GM12878 (cell line): ENCODE results near the gene RPL7A. TPM values are rescaled to one million over a fixed set of nuclear protein-coding genes. Genes with fewer than 3 reads are reported as not detected.

Experiments
- ATAC-seq: fragments of 200-7000 bp; cut with Tn5 transposase; 3 replicates; pipeline ENCODE4 v1.9.1; 2020; ENCODE audit warnings: mild to moderate bottlenecking, moderate library complexity
- BruUV-seq: library from RNA; stranded (reverse); fragments of 400-500 nt; replicated peaks from 2 replicates; lab custom pipeline; 2021; lab: Mats Ljungman, UMichigan
- CTCF ChIA-PET: fragments of 300-600 bp; sonication (Branson Sonifier 250); formaldehyde crosslinking; extraction: SDS; loops from one replicate; lab custom pipeline; 2021; ENCODE audit warnings: inconsistent platforms; lab: Yijun Ruan, JAX
- POLR2A ChIA-PET: fragments of 350-600 bp; formaldehyde crosslinking; extraction: SDS; loops from one replicate; lab custom pipeline; 2021; ENCODE audit warnings: inconsistent platforms; lab: Charles Lee
- RAD21 ChIA-PET: fragments of 300-600 bp; sonication (Branson Sonifier 250); formaldehyde crosslinking; loops from one replicate; lab custom pipeline; 2023; ENCODE audit warnings: antibody characterized with exemption; ENCODE audit not compliant: unreplicated experiment; lab: Charles Lee
- SMC1A ChIA-PET: fragments of 300-600 bp; sonication (Branson Sonifier 250); formaldehyde crosslinking; loops from one replicate; lab custom pipeline; 2023; ENCODE audit not compliant: unreplicated experiment, uncharacterized antibody; lab: Charles Lee
- DNase-seq: peaks from one replicate; pipeline ENCODE4 v3.0.0-alpha.2; 2011; ENCODE audit warnings: low read depth, low spot score
- FAIRE-seq: peaks from 3 replicates; lab custom pipeline; 2011; peaks lifted over from hg19 to GRCh38; lab: Jason Lieb, UNC
- H2AFZ ChIP-seq: 2 replicates; pipeline ENCODE4 v1.6.0; 2011; ENCODE audit warnings: low read depth, low read length, control low read depth; ENCODE audit not compliant: control insufficient read depth
- H3K27ac ChIP-seq: 2 replicates; pipeline ENCODE4 v1.5.1; 2011; ENCODE audit warnings: control low read depth; ENCODE audit not compliant: control insufficient read depth, insufficient read depth
- H3K27me3 ChIP-seq, 2 experiments: replicated peaks in 1 of 2; 2 replicates each; pipeline versions ENCODE4 v1.6.0 to v1.6.1; 2011; ENCODE audit warnings: low read length in 1 of 2; ENCODE audit not compliant: control insufficient read depth in 2 of 2, insufficient read depth in 2 of 2
- H3K36me3 ChIP-seq, 2 experiments: 2 replicates each; pipeline ENCODE4 v1.5.1; 2011; ENCODE audit warnings: low read length in 1 of 2; ENCODE audit not compliant: control insufficient read depth in 2 of 2, insufficient read depth in 2 of 2
- H3K4me1 ChIP-seq: 2 replicates; pipeline ENCODE4 v1.6.1; 2011; ENCODE audit warnings: mild to moderate bottlenecking, low read length, moderate library complexity, mixed read lengths; ENCODE audit not compliant: control insufficient read depth, insufficient read depth
- H3K4me2 ChIP-seq: 2 replicates; pipeline ENCODE4 v1.6.0; 2011; ENCODE audit warnings: control low read depth; ENCODE audit not compliant: control insufficient read depth, insufficient read depth
- H3K4me3 ChIP-seq: fragments of 200-600 bp; sonication (generic); 2 replicates; pipeline ENCODE4 v1.5.1; 2016
- H3K79me2 ChIP-seq: 2 replicates; pipeline ENCODE4 v1.6.0; 2011; ENCODE audit warnings: low read length; ENCODE audit not compliant: control insufficient read depth, insufficient read depth
- H3K9ac ChIP-seq: 2 replicates; pipeline ENCODE4 v1.8.0; 2011; ENCODE audit warnings: low read length, control low read depth, mixed read lengths; ENCODE audit not compliant: control insufficient read depth, insufficient read depth
- H3K9me3 ChIP-seq: replicated peaks from 3 replicates; pipeline ENCODE4 v1.5.1; 2011; ENCODE audit warnings: mild to moderate bottlenecking, low read length; ENCODE audit not compliant: control insufficient read depth, insufficient read depth
- H4K20me1 ChIP-seq: 2 replicates; pipeline ENCODE4 v1.6.0; 2011; ENCODE audit not compliant: control insufficient read depth, insufficient read depth
- ASH2L ChIP-seq: fragments of 300-600, 200-600 bp; sonication (generic); IDR thresholded peaks from 2 replicates; pipeline ENCODE4 v1.6.1; 2017; ENCODE audit warnings: low read depth, mild to moderate bottlenecking, borderline replicate concordance
- CBX5 ChIP-seq: sonication (generic); IDR thresholded peaks from 2 replicates; pipeline ENCODE4 v1.6.1; 2016; ENCODE audit warnings: low read depth, moderate library complexity, mild to moderate bottlenecking, inconsistent platforms
- CHD1 ChIP-seq: IDR thresholded peaks from 2 replicates; pipeline ENCODE4 v1.6.1; 2012; ENCODE audit warnings: low read depth, low read length, improper control_type of control experiment
- CREM ChIP-seq: IDR thresholded peaks from 2 replicates; pipeline ENCODE4 v1.6.1; 2014; ENCODE audit warnings: antibody characterized with exemption, low read depth
- LARP7 ChIP-seq: fragments of 450-650 bp; IDR thresholded peaks from 2 replicates; pipeline ENCODE4 v1.6.1; 2017; ENCODE audit warnings: mild to moderate bottlenecking
- TBL1XR1 ChIP-seq: IDR thresholded peaks from 2 replicates; pipeline ENCODE4 v1.6.1; 2012; ENCODE audit warnings: low read depth, low read length, improper control_type of control experiment
- ZNF207 ChIP-seq: fragments of 450-650 bp; IDR thresholded peaks from 2 replicates; pipeline ENCODE4 v1.6.1; 2014; ENCODE audit warnings: antibody characterized with exemption, mild to moderate bottlenecking, borderline replicate concordance
- WGBS: methylation state at CpG from one replicate; pipeline ENCODE4 v1.1.6; 2016; ENCODE audit warnings: low lambda C conversion rate; ENCODE audit not compliant: insufficient replicate concordance, insufficient coverage; ENCODE audit errors: missing lambda C conversion rate; 5-methylcytosine and 5-hydroxymethylcytosine counted together
- in situ Hi-C: fragments of 300-500 bp; cut with MboI; formaldehyde crosslinking; loops from 9 replicates; pipeline ENCODE4 v1.14.3; 2018; ENCODE audit warnings: mixed read lengths
- intact Hi-C: fragments of 100-400 bp; cut with micrococcal nuclease; formaldehyde crosslinking; loops from one replicate; pipeline ENCODE4 v1.14.2; 2022; ENCODE audit not compliant: unreplicated experiment
- polyA plus RNA-seq, 11 experiments: library from polyadenylated mRNA; depleted of rRNA in 4 of 11; unstranded in 6 of 11; stranded (reverse) in 5 of 11; fragments of >200 nt; fragmentation: Nextera tagmentation in 4 of 11; fragmentation: Illumina TruSeq in 1 of 11; extraction: Ambion mirVana in 4 of 11; extraction: Trizol in 1 of 11; gene quantifications; 1 replicate in 1 of 11; 2 replicates in 10 of 11; pipeline versions ENCODE4 v1.2.1 to v1.2.3, GENCODE V29; 2011 to 2016; ENCODE audit warnings: inconsistent platforms in 2 of 11, missing spikeins in 2 of 11, low read depth in 1 of 11
- total RNA-seq, 4 experiments: library from RNA; depleted of rRNA in 3 of 4; stranded (reverse); fragments of >200 nt in 3 of 4; fragmentation: Illumina TruSeq in 1 of 4; extraction: Trizol in 1 of 4; gene quantifications; 2 replicates each; pipeline versions ENCODE4 v1.2.1 to v1.2.3, GENCODE V29; 2013 to 2021
- TF ChIP-seq, protein P1 (sequence below): IDR thresholded peaks from 2 replicates; pipeline ENCODE4 v1.6.1; 2012; ENCODE audit warnings: low read length, inconsistent platforms
- TF ChIP-seq, protein P2 (sequence below): IDR thresholded peaks from 2 replicates; pipeline ENCODE4 v1.6.1; 2011; ENCODE audit warnings: low read depth, mild to moderate bottlenecking, low read length, moderate library complexity, borderline replicate concordance; ENCODE audit errors: extremely low read depth

The RPL7A gene
- total and polyA plus RNA-seq, 10 of the 15 experiments (the other 5 are each of a cell fraction or from before 2014, with no cell fraction given): 917 to 5,193 (median 3,326) TPM

DNA sequence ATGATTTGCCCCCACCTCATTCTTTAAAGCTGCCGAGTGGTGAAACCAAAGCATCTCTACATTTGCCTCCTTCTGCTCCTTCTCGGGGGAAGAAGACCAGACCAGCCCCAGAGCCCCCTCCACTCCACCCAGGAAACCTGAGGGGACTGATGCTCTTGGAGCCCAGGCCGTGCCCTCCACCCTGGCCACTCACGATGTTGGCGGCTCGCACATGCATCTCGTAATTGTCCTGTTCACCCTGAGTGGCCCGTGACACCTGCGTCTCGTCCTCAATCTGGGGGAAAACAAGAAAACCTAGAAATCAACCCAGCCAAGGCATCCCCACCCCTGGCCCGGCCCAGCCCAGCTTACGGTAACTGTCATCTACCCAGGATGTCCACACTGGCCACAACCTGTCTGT is 3.0 kb upstream of the RPL7A start:
- ChIA-PET POLR2A (no interaction called here), RAD21 (no interaction called here), SMC1A (no interaction called here), CTCF (no interaction called here)
- no peak overlapping the region for H3K9ac ChIP-seq
- H3K4me2 ChIP-seq: no peak overlapping the region
- no peaks in the 10 kb centered on the region for H4K20me1 ChIP-seq
- no peaks in the 10 kb centered on the region for H3K9me3 ChIP-seq
- DNase-seq (no peak), FAIRE-seq (no peak), ATAC-seq (no peak)
- H3K36me3 ChIP-seq: peaks cover 17 to 28% of the 10 kb centered on the region in 2 experiments
- no peaks in the 10 kb centered on the region for H3K27me3 ChIP-seq
- in situ Hi-C loops: no loop called here
- intact Hi-C loops: loop anchor here (5.0 kb wide), 1 partner anchor 132 kb away; the partner anchor contains the start of gene SLC2A6
- no peak overlapping the region for H2AFZ ChIP-seq
- H3K4me1 ChIP-seq: peaks cover 24% of the 10 kb centered on the region
- no TSS peak for BruUV-seq
- 96% methylated on average over 12 of the region's 12 CpGs for WGBS
- peaks cover 39% of the 10 kb centered on the region for H3K79me2 ChIP-seq
- no peak overlapping the region for H3K4me3 ChIP-seq
- H3K27ac ChIP-seq: no peak overlapping the region
- no peak for TF ChIP-seq CREM
- no peak for TF ChIP-seq TBL1XR1
- TF ChIP-seq, protein P1, sequence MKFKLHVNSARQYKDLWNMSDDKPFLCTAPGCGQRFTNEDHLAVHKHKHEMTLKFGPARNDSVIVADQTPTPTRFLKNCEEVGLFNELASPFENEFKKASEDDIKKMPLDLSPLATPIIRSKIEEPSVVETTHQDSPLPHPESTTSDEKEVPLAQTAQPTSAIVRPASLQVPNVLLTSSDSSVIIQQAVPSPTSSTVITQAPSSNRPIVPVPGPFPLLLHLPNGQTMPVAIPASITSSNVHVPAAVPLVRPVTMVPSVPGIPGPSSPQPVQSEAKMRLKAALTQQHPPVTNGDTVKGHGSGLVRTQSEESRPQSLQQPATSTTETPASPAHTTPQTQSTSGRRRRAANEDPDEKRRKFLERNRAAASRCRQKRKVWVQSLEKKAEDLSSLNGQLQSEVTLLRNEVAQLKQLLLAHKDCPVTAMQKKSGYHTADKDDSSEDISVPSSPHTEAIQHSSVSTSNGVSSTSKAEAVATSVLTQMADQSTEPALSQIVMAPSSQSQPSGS: no peak
- TF ChIP-seq ASH2L: no peak
- no peak for TF ChIP-seq ZNF207
- TF ChIP-seq, protein P2, sequence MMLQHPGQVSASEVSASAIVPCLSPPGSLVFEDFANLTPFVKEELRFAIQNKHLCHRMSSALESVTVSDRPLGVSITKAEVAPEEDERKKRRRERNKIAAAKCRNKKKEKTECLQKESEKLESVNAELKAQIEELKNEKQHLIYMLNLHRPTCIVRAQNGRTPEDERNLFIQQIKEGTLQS: no peak
- TF ChIP-seq CHD1: no peak
- TF ChIP-seq LARP7: no peak
- no peak for TF ChIP-seq CBX5
- TF ChIP-seq, all 136 proteins: peak for 0
